Measurements from ENCODE around the gene RAB14.
"Not testable (repeated sequence)": the region's sequence is repeated elsewhere in the genome, so short reads cannot be mapped to it uniquely, and the experiment has no call there.

Gene RAB14

GRCh38 chr9:121156263-121156731 is 45.4 kb downstream of the RAB14 start:
- no peak for DNase-seq (ENCODE audit: low read depth in 3 of 3)

- DNase-seq (ENCODE audit: low read depth in 3 of 3), result no peak
Measured at GRCh38 chr9:121154782-121155181, 46.9 kb downstream of the RAB14 start.

GRCh38 chr9:121153642-121154041 is 48.0 kb downstream of the RAB14 start:
- no peak for DNase-seq (ENCODE audit: low read depth in 3 of 3)

- DNase-seq (ENCODE audit: low read depth in 3 of 3), result no peak
Measured at GRCh38 chr9:121150188-121150587, 51.5 kb downstream of the RAB14 start.

DNA sequence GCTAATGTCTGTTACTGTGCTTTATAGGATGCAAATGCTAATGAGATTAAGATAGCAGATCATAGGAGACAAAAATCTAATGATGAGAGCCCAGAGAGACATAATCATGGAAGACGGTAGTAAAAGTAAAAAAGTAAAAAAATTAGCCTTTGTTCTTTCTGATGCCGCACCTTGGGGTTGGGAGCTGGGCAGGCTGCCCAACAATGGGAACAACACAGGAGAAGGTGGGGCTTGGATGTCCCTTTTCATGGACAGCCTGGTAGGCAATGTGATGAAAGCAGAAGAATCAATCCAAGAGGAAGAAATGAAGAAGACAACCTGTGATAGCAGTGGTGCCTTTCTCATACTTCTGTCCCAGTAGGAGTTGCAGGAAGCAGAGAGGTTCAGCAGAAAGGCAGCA is 57.2 kb downstream of the RAB14 start:
- DNase-seq (ENCODE audit: low read depth in 3 of 3), result no peak

DNA sequence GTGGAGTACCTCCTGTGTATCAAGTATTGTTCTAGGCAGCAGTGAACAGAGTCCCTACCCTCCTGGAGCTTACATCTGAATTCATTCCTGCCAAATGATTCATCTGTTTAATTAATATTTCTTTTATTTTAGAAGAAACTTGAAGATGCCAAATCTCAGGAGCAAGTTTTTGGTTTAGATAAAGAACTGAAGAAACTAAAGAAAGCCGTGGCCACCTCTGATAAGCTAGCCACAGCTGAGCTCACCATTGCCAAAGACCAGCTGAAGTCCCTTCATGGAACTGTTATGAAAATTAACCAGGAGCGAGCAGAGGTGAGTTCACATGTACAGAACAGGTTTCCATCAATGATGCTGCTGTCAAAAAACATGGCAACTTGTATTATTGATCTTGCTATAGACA is 57.9 kb downstream of the RAB14 start:
- no peak for DNase-seq (ENCODE audit: low read depth in 3 of 3)

DNA sequence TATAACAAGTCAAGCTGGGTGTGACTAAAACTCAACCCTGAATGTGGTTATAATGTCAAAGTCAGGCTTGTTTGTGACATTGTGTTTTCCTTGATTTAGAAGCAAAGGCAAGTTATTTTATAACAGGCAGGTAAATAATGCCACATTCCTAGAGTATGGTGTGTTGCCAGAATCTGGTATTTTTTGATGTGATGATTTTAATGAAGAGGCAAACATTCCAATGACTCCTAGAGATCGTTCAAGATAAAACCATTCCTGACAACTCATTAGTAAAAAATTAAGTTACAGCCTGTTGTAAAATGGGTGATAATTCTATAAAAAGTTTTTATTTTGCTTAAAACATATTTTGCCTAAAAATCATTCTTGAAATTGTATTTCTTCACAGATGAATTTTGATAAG is 60.0 kb downstream of the RAB14 start:
- no peak for DNase-seq (ENCODE audit: low read depth in 3 of 3)

DNA sequence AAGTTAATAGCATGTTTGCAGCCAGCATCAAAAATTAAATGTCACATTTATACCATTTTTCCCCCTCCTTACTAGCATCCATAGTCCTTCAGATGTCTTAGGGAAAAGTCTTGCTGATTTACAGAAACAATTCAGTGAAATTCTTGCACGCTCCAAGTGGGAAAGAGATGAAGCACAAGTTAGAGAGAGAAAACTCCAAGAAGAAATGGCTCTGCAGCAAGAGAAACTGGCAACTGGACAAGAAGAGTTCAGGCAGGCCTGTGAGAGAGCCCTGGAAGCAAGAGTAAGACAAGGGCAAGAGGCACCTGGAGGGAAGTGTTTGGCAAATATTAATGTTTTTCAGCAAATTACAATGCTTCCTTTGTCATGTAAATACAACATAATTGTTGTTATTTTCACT is 60.4 kb downstream of the RAB14 start:
- no peak for DNase-seq (ENCODE audit: low read depth in 3 of 3)

GRCh38 chr9:121140162-121140561 is 61.5 kb downstream of the RAB14 start:
- no peak for DNase-seq (ENCODE audit: low read depth in 3 of 3)

DNA sequence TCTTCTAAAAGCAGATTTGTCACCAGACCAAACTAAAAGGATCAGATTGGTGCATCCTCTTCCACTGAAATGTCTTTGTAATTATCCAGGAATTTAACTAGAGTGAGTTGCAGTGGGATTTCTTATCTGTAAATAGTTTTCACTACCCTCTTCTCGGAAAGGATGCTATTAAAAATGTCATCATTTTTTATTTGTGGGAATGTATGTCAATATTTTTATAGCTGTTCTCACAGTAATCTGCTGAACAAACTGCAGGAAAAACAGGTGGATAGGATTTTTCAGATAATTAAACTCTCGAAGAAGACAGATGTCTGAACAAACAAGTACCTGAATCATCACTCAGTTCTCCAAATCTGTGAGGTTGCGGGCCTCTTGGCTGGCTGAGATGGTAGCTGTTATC is 62.7 kb downstream of the RAB14 start:
- DNase-seq (ENCODE audit: low read depth in 3 of 3), result no peak

DNA sequence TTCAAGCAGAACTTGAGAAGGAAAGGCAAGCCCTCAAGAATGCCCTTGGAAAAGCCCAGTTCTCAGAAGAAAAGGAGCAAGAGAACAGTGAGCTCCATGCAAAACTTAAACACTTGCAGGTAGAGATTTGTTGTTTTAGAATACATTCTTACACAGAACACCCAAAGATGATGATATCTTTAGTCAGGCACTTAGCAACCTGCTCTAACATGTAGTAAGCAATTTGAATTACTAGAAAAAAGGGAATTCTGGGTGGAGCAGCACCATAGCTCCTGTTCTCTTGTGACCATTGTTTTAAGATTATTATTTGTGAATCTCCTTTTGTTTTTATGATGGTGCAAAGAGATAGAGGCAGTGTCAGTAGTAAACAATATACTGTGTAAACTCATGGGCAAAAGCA is 63.1 kb downstream of the RAB14 start:
- no peak for DNase-seq (ENCODE audit: low read depth in 3 of 3)

DNA sequence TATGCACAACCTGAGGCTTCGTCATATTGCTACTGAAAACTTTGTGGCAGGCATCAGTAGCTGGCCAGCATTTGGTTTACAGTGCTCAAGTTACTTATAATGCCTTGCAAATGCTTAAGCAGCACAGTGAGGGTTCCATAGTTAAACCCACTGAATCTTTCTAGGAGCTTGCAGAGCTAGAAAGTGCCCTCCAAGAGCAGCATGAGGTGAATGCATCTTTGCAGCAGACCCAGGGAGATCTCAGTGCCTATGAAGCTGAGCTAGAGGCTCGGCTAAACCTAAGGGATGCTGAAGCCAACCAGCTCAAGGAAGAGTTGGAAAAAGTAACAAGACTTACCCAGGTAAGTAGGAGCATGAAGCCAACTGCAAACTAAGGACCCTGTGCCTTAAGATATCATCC is 66.0 kb downstream of the RAB14 start:
- DNase-seq (ENCODE audit: low read depth in 3 of 3), result no peak

GRCh38 chr9:121133104-121133816 is 68.4 kb downstream of the RAB14 start:
- DNase-seq (ENCODE audit: low read depth in 3 of 3), result peak in 2 of 3 experiments; percentile 28 to 35

DNA sequence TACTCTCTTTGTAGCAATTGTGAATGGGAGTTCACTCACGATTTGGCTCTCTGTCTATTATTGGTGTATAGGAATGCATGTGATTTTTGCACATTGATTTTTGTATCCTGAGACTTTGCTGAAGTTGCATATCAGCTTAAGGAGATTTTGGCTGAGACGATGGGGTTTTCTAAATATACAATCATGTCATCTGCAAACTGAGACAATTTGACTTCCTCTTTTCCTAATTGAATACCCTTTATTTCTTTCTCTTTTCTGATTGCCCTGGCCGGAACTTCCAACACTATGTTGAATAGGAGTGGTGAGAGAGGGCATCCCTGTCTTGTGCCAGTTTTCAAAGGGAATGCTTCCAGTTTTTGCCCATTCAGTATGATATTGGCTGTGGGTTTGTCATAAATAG is 72.3 kb downstream of the RAB14 start:
- DNase-seq (ENCODE audit: low read depth in 3 of 3), result not testable (repeated sequence)

Measured in stimulated activated CD4-positive, alpha-beta T cell treated with anti-CD3 and anti-CD28 coated beads, TNF-alpha, amount 100 ng/mL, for 4 hours (primary cell).